ENCODE results near the gene SPTA1. TPM values are rescaled to one million over a fixed set of nuclear protein-coding genes. Genes with fewer than 3 reads are reported as not detected.

The SPTA1 gene
- total RNA-seq, 2 experiments from 2014 or later = 0.31 TPM; not detected in 1

GRCh38 chr1:158674302-158674701, 12.2 kb downstream of the SPTA1 start:
- ChIA-PET POLR2A (no interaction called here), CTCF (no interaction called here)
- no peak overlapping the region for H3K27ac Mint-ChIP-seq

DNA sequence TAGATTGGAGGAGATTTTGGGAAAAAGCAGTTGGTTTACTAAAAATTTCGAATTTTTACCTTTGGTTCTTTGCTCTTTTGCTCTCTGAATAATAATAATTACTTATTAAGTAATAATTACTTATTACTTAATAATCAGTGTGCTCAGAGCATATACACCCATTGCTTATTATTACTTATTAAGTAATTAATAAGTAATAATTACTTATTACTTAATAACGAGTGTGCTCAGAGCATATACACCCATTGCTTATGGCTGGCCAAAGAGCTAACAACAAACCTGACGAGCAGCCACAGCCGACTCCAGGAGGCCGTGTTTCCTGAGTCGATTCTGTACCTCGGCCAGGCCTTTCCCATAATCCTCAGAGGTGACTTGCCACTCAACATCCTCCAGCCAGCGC, 20.5 kb downstream of the SPTA1 start:
- CTCF ChIA-PET = no interaction called here
- Mint-ChIP-seq H3K27ac (no peak overlapping the region), H3K9me3 (no peaks in the 10 kb centered on the region)

More at GRCh38 chr1:158674302-158674701, 12.2 kb downstream of the SPTA1 start:
- no peak for DNase-seq
- Mint-ChIP-seq H3K27me3 (peaks cover 4% of the 10 kb centered on the region), H3K4me1 (ENCODE audit: low read depth) (no peaks in the 10 kb centered on the region), H3K4me3 (no peak overlapping the region), H3K36me3 (ENCODE audit: low read depth) (no peaks in the 10 kb centered on the region), H3K9me3 (no peaks in the 10 kb centered on the region)
- no peak for ATAC-seq
- intact Hi-C loops (cut with micrococcal nuclease) = no loop called here
- TF ChIP-seq, protein P1, sequence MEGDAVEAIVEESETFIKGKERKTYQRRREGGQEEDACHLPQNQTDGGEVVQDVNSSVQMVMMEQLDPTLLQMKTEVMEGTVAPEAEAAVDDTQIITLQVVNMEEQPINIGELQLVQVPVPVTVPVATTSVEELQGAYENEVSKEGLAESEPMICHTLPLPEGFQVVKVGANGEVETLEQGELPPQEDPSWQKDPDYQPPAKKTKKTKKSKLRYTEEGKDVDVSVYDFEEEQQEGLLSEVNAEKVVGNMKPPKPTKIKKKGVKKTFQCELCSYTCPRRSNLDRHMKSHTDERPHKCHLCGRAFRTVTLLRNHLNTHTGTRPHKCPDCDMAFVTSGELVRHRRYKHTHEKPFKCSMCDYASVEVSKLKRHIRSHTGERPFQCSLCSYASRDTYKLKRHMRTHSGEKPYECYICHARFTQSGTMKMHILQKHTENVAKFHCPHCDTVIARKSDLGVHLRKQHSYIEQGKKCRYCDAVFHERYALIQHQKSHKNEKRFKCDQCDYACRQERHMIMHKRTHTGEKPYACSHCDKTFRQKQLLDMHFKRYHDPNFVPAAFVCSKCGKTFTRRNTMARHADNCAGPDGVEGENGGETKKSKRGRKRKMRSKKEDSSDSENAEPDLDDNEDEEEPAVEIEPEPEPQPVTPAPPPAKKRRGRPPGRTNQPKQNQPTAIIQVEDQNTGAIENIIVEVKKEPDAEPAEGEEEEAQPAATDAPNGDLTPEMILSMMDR (IDR thresholded peaks at IDR 0.05) = no peak

GRCh38 chr1:158654571-158654970, 31.9 kb downstream of the SPTA1 start:
- Mint-ChIP-seq H3K27me3 (peaks cover 7% of the 10 kb centered on the region), H3K27ac (no peak overlapping the region), H3K4me3 (no peak overlapping the region), H3K4me1 (ENCODE audit: low read depth) (peaks cover 2% of the 10 kb centered on the region), H3K36me3 (ENCODE audit: low read depth) (no peaks in the 10 kb centered on the region), H3K9me3 (no peaks in the 10 kb centered on the region)
- POLR2A ChIA-PET = no interaction called here
- CTCF ChIA-PET = no interaction called here
- ATAC-seq (no peak), DNase-seq (no peak)
- intact Hi-C loops (cut with micrococcal nuclease) = no loop called here
- TF ChIP-seq, protein P1 (IDR thresholded peaks at IDR 0.05) = no peak

More for the DNA sequence above, 20.5 kb downstream of the SPTA1 start:
- DNase-seq = no peak
- intact Hi-C loops (cut with micrococcal nuclease) = no loop called here
- Mint-ChIP-seq H3K4me3 (no peak overlapping the region), H3K4me1 (ENCODE audit: low read depth) (no peaks in the 10 kb centered on the region), H3K36me3 (ENCODE audit: low read depth) (no peaks in the 10 kb centered on the region), H3K27me3 (peaks cover 3% of the 10 kb centered on the region)
- TF ChIP-seq, protein P1 (IDR thresholded peaks at IDR 0.05) = no peak
- POLR2A ChIA-PET = interaction anchor here (0.5 kb wide), 1 partner anchor 18 kb away, joined by 3 read pairs; no protein-coding TSS in a partner anchor
- no peak for ATAC-seq

DNA sequence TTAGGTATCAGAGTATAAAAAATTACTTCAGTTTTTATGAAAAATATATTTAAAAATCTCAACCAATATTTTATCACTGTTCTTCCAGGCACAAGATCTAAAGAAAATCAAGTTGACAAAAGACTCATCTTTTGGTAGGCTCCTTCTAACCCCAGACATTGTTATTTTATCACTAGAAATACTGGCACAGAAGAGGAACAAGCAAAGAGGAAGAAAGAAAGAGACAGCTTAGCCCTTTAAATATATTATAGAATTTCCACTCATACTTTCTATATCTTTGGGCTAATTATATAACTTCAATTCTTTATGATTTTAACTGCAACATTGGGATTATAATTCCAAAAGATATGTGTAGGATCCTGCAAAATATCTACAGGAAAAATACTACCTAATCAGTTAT, 32.4 kb downstream of the SPTA1 start:
- Mint-ChIP-seq H3K27me3 (peaks cover 7% of the 10 kb centered on the region), H3K9me3 (no peaks in the 10 kb centered on the region), H3K4me3 (no peak overlapping the region), H3K36me3 (ENCODE audit: low read depth) (no peaks in the 10 kb centered on the region), H3K4me1 (ENCODE audit: low read depth) (peaks cover 2% of the 10 kb centered on the region), H3K27ac (no peak overlapping the region)
- ATAC-seq = no peak
- CTCF ChIA-PET = no interaction called here
- intact Hi-C loops (cut with micrococcal nuclease) = no loop called here
- POLR2A ChIA-PET = no interaction called here
- TF ChIP-seq, protein P1 (IDR thresholded peaks at IDR 0.05) = no peak
- DNase-seq = no peak

- TF ChIP-seq, protein P1 (IDR thresholded peaks at IDR 0.05) = no peak
- H3K9me3 Mint-ChIP-seq = no peaks in the 10 kb centered on the region
- H3K4me3 Mint-ChIP-seq = no peak overlapping the region
- peaks cover 7% of the 10 kb centered on the region for H3K27me3 Mint-ChIP-seq
- CTCF ChIA-PET = no interaction called here
- H3K4me1 Mint-ChIP-seq (ENCODE audit: low read depth) = peaks cover 2% of the 10 kb centered on the region
- no peaks in the 10 kb centered on the region for H3K36me3 Mint-ChIP-seq (ENCODE audit: low read depth)
- DNase-seq (no peak), ATAC-seq (no peak)
- POLR2A ChIA-PET = no interaction called here
- H3K27ac Mint-ChIP-seq = no peak overlapping the region
- intact Hi-C loops (cut with micrococcal nuclease) = no loop called here
Measured at GRCh38 chr1:158652721-158653334, 33.7 kb downstream of the SPTA1 start.

Data from activated CD8-positive, alpha-beta T cell treated with anti-CD3 and anti-CD28 coated beads for 36 hours (primary cell).